Ascending aorta (tissue), 2 donors: Measurements from ENCODE around the gene OTUD4. TPM values are rescaled to one million over a fixed set of nuclear protein-coding genes. Genes with fewer than 3 reads are reported as not detected.

ENCODE experiments used
- DNase-seq, 2 donors: peaks; one replicate each; pipeline ENCODE4 v3.0.0-alpha.2; 2019; ENCODE audit warnings: low spot score in 2 of 2
- H3K27ac ChIP-seq, 2 donors: fragments of 200-600 bp; sonication (generic); one replicate each; pipeline ENCODE4 v1.5.1; 2016 to 2017; ENCODE audit warnings: mild to moderate bottlenecking in 1 of 2
- H3K27me3 ChIP-seq: fragments of 200-600 bp; sonication (generic); one replicate; pipeline ENCODE4 v1.5.1; 2017
- H3K36me3 ChIP-seq, 2 donors: fragments of 200-600 bp; sonication (generic); one replicate each; pipeline ENCODE4 v1.5.1; 2016
- H3K4me1 ChIP-seq, 2 donors: fragments of 200-600 bp; sonication (generic); one replicate each; pipeline ENCODE4 v1.5.1; 2016 to 2017; ENCODE audit warnings: mild to moderate bottlenecking in 1 of 2
- H3K4me3 ChIP-seq, 2 donors: fragments of 200-600 bp; sonication (generic); one replicate each; pipeline ENCODE4 v1.5.1; 2016 to 2017; ENCODE audit warnings: mild to moderate bottlenecking in 1 of 2
- H3K9me3 ChIP-seq, 2 donors: fragments of 200-600 bp; sonication (generic); one replicate each; pipeline ENCODE4 v1.5.1; 2016
- CTCF ChIP-seq, 3 experiments: fragments of 200-600 bp in 2 of 3; fragments of 450-650 bp in 1 of 3; sonication (generic) in 2 of 3; IDR thresholded peaks; one replicate each; pipeline ENCODE4 v1.5.1; 2016 to 2019; ENCODE audit warnings: antibody characterized with exemption in 3 of 3, mild to moderate bottlenecking in 1 of 3, moderate library complexity in 1 of 3
- intact Hi-C: fragments of 100-400 bp; cut with DNase I; formaldehyde crosslinking; loops from one replicate; pipeline ENCODE4 v1.15.1; 2023
- total RNA-seq: library from RNA; depleted of rRNA; stranded (reverse); fragments of >200 nt; gene quantifications from one replicate; pipeline ENCODE4 v1.1.0, GENCODE V29; 2016

OTUD4 gene
- total RNA-seq, 1 donor from 2014 or later, result 81.4 TPM

GRCh38 chr4:145199051-145199716 is 18.8 kb upstream of the OTUD4 start:
- no peak for DNase-seq
- H3K27ac ChIP-seq, result no peak overlapping the region
- no peaks in the 10 kb centered on the region for H3K4me1 ChIP-seq
- no peak overlapping the region for H3K4me3 ChIP-seq
- no peaks in the 10 kb centered on the region for H3K9me3 ChIP-seq
- no peaks in the 10 kb centered on the region for H3K36me3 ChIP-seq
- intact Hi-C loops, result no loop called here
- TF ChIP-seq CTCF (IDR thresholded peaks at IDR 0.05), result no peak
- H3K27me3 ChIP-seq, result no peaks in the 10 kb centered on the region

- H3K36me3 ChIP-seq, result no peaks in the 10 kb centered on the region
- intact Hi-C loops, result no loop called here
- no peak overlapping the region for H3K27ac ChIP-seq
- no peak for DNase-seq
- TF ChIP-seq CTCF (IDR thresholded peaks at IDR 0.05), result no peak
- no peaks in the 10 kb centered on the region for H3K4me1 ChIP-seq
- H3K9me3 ChIP-seq, result no peaks in the 10 kb centered on the region
- no peaks in the 10 kb centered on the region for H3K27me3 ChIP-seq
- no peak overlapping the region for H3K4me3 ChIP-seq
Observed at GRCh38 chr4:145196747-145197146, 16.4 kb upstream of the OTUD4 start.

DNA sequence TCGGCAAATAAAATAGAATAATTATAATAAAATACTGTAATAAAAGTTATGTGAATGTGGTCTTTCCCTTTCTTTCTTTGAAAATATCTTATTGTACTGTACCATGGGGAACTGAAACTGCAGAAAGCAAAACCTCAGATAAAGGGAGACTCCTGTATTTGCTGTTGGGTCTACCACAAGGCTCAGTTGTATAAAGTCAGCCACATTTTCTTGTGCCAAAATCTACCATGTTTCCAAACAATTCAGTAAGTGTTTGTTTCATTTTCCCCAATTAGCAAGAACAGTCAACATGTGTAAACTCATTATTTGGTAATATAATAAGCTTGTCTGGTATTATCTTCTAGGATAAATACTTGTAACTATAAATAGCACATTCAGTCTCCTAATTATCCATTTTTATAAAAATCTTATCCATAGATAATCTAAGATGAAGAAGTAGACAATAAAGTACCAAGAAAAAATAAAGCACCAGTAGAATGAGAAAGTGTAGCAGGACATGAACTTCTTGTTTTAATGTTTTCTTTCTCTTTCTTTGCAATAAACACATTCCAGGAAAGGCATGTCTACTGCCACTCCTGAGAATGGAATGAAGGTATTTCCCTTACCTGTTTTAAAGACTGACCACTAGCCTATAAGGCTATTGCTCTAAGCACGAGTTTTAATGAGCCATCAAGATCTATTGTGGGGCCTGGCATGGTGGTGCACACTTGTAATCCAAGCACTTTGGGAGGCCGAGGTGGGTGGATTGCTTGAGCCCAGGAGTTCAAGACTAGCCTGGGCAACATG is 15.0 kb upstream of the OTUD4 start:
- no peak overlapping the region for H3K27ac ChIP-seq
- DNase-seq, result no peak
- no peaks in the 10 kb centered on the region for H3K4me1 ChIP-seq
- no peak overlapping the region for H3K4me3 ChIP-seq
- no peaks in the 10 kb centered on the region for H3K9me3 ChIP-seq
- intact Hi-C loops, result no loop called here
- no peaks in the 10 kb centered on the region for H3K27me3 ChIP-seq
- no peak for TF ChIP-seq CTCF (IDR thresholded peaks at IDR 0.05)
- H3K36me3 ChIP-seq, result no peaks in the 10 kb centered on the region

DNA sequence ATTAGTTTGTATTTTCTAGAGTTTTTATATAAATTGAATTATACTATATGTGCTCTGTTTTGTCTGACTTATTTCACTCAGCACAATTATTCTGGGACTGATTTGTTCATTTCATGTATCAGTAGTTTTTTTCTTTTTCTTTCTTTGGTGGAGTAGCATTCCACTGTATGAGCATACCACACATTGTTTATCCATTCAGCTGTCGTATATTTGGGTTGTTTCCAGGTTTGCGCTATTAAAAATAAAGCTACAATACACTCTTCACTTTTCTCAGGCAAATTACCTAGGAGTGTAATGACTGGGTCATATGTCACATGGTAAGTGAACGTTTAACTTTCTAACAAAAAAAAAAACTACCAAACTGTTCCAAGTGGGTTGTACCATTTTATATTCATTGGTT is 9.6 kb upstream of the OTUD4 start:
- no peak for TF ChIP-seq CTCF (IDR thresholded peaks at IDR 0.05)
- intact Hi-C loops, result no loop called here
- Histone ChIP-seq H3K9me3 (no peaks in the 10 kb centered on the region), H3K4me1 (no peaks in the 10 kb centered on the region), H3K27me3 (no peaks in the 10 kb centered on the region), H3K4me3 (no peak overlapping the region), H3K36me3 (no peaks in the 10 kb centered on the region), H3K27ac (no peak overlapping the region)
- DNase-seq, result no peak

- Histone ChIP-seq H3K4me1 (no peaks in the 10 kb centered on the region), H3K9me3 (no peaks in the 10 kb centered on the region), H3K4me3 (no peak overlapping the region), H3K27me3 (no peaks in the 10 kb centered on the region), H3K36me3 (no peaks in the 10 kb centered on the region), H3K27ac (no peak overlapping the region)
- TF ChIP-seq CTCF (IDR thresholded peaks at IDR 0.05), result no peak
- intact Hi-C loops, result no loop called here
- DNase-seq, result no peak
Observed at GRCh38 chr4:145186729-145187128, 6.3 kb upstream of the OTUD4 start.
